Heart left ventricle (tissue), 16 donors: ENCODE measurements around the gene ANXA11. TPM values are rescaled to one million over a fixed set of nuclear protein-coding genes. Genes with fewer than 3 reads are reported as not detected.

Experiments
- ATAC-seq, 4 donors: fragments of 200-7000 bp; cut with Tn5 transposase; one replicate each; pipeline ENCODE4 v1.9.1; 2020 to 2022; ENCODE audit warnings: moderate library complexity in 4 of 4, mild to moderate bottlenecking in 3 of 4, moderate number of reproducible peaks in 1 of 4
- DNase-seq, 5 donors: peaks; one replicate each; pipeline ENCODE4 v3.0.0-alpha.2; 2020
- H3K27ac ChIP-seq, 12 donors: fragments of 200-600 bp; sonication (generic) in 4 of 12; one replicate each; pipeline versions ENCODE4 v1.5.0 to v1.8.0; 2016 to 2022; ENCODE audit warnings: mild to moderate bottlenecking in 2 of 12
- H3K27me3 ChIP-seq, 9 donors: fragments of 200-600 bp; sonication (generic) in 2 of 9; one replicate each; pipeline versions ENCODE4 v1.5.1 to v1.8.0; 2016 to 2022; ENCODE audit warnings: mild to moderate bottlenecking in 3 of 9
- H3K36me3 ChIP-seq, 9 donors: fragments of 200-600 bp; sonication (generic) in 2 of 9; one replicate each; pipeline versions ENCODE4 v1.5.0 to v1.8.0; 2018 to 2022; ENCODE audit warnings: mild to moderate bottlenecking in 2 of 9
- H3K4me1 ChIP-seq, 12 donors: fragments of 200-600 bp; sonication (generic) in 4 of 12; one replicate each; pipeline versions ENCODE4 v1.5.0 to v1.8.0; 2016 to 2022; ENCODE audit warnings: mild to moderate bottlenecking in 3 of 12
- H3K4me3 ChIP-seq, 12 donors: fragments of 200-600 bp; sonication (generic) in 4 of 12; one replicate each; pipeline versions ENCODE4 v1.5.0 to v1.8.0; 2017 to 2022; ENCODE audit warnings: mild to moderate bottlenecking in 9 of 12, moderate library complexity in 4 of 12
- H3K9me3 ChIP-seq, 12 donors: fragments of 200-600 bp; sonication (generic) in 4 of 12; one replicate each; pipeline versions ENCODE4 v1.5.0 to v1.8.0; 2016 to 2022; ENCODE audit warnings: mild to moderate bottlenecking in 1 of 12
- POLR2A ChIP-seq, 2 donors: fragments of 450-650 bp; IDR thresholded peaks; one replicate each; pipeline ENCODE4 v1.6.1; 2017; ENCODE audit warnings: antibody characterized with exemption in 2 of 2, mild to moderate bottlenecking in 2 of 2, moderate library complexity in 2 of 2
- WGBS, 4 donors: extraction: QIAGEN DNeasy Blood & Tissue Kit in 2 of 4; methylation state at CpG; one replicate each; pipeline versions ENCODE4 v1.1.5 to v1.1.7; 2013 to 2018; 5-methylcytosine and 5-hydroxymethylcytosine counted together
- intact Hi-C, 10 donors: fragments of 100-400 bp; cut with DNase I; formaldehyde crosslinking; loops; one replicate each; pipeline versions ENCODE4 v1.11.1 to v1.14.2; 2022
- polyA plus RNA-seq, 2 donors: library from polyadenylated mRNA; stranded (reverse); fragments of 200-250 nt; gene quantifications; one replicate each; pipeline ENCODE4 v1.2.3, GENCODE V29; 2013
- total RNA-seq, 9 donors: library from RNA; depleted of rRNA in 2 of 9; stranded (reverse); fragments of >200 nt in 2 of 9; fragmentation: NEBNext Ultra II Directional in 3 of 9; extraction: Animal tissue kit (Norgen Biotek cat#: 25700) in 3 of 9; gene quantifications; one replicate each; pipeline versions ENCODE4 v1.1.0 to v1.2.4, GENCODE V29; 2016 to 2023
- TF ChIP-seq, protein P1 (sequence below), 12 donors: fragments of 200-600 bp; sonication (generic) in 4 of 12; IDR thresholded peaks; one replicate each; pipeline versions ENCODE4 v1.5.0 to v1.8.0; 2018 to 2022; ENCODE audit warnings: antibody characterized with exemption in 12 of 12, mild to moderate bottlenecking in 5 of 12
- donor health status: ischemic (EF 13 %, LVEDD 7.1; RV severe dilation, severe dysfunction).
- donor health status: healthy with polysubstance abuse.
- donor health status: DM: no; HTN: yes; CAD: no.
- donor health status: DM: no; HTN: no; CAD: no.
- donor health status: ischemic (EF 25% LVEDD 6.9; RV normal size, moderate dysfunction).
- donor health status: ischemic (EF 25% LVEDD 5.7; RV mildly dilated, moderate dysfunction).
- donor health status: healthy.
- donor health status: DM: yes; HTN: yes; CAD: no.
- donor health status: ischemic (EF 35%, LVEDD 5.7; RV mildly dilated, moderate dysfunction).
- donor health status: nonischemic (EF 11% LVEDD 7.7; RV severe dilation, severe dysfunction).
- donor health status: DM: yes; HTN: yes; CAD: no.
- donor health status: PGD.
- donor health status: ischemic (EF 29% LVEDD 5.4; RV normal size, mild dysfunction).
- donor health status: nonischemic (EF 23%, LVEDD 6.1; RV moderate dilation, normal function).

ANXA11 gene
- total and polyA plus RNA-seq, 11 donors = 152 to 487 (median 368) TPM

DNA sequence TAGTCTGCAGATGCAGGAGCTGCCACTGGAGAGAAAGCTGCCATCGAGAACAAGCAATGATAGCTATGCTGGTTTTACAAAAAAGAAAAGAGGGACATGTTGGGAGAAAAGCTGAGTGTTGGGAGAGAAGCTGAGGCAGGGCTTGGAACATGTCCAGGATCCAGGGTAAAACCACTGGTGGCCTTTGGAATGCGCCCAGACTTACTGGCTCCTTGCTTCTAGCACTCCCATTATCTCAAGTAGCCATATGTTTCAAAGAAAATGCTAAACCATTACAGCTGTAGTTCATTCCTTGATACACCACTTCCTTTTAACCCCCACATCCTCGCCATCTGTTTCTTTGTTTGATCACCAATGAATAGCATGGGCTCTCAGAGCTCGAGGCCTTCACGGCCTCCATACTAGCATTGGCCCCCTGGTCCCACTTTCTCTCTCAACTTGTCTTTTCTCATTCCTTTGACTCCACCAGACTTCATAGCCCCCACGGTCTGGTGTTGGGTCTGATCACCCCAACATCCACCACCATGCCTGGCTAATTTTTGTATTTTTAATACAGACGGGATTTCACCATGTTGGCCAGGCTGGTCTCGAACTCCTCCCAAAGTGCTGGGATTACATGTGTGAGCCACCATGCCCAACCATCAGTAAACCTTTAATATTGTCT, 96.6 kb downstream of the ANXA11 start:
- H3K9me3 ChIP-seq = peaks cover 0 to 19% (median 15%) of the 10 kb centered on the region in 12 donors
- DNase-seq (no peak), ATAC-seq (no peak)
- H3K4me1 ChIP-seq = peaks cover 0 to 45% (median 21%) of the 10 kb centered on the region in 12 donors
- 79 to 94% (median 91%) methylated on average over 8 of the region's 8 CpGs for WGBS, 4 donors
- TF ChIP-seq, protein P1, sequence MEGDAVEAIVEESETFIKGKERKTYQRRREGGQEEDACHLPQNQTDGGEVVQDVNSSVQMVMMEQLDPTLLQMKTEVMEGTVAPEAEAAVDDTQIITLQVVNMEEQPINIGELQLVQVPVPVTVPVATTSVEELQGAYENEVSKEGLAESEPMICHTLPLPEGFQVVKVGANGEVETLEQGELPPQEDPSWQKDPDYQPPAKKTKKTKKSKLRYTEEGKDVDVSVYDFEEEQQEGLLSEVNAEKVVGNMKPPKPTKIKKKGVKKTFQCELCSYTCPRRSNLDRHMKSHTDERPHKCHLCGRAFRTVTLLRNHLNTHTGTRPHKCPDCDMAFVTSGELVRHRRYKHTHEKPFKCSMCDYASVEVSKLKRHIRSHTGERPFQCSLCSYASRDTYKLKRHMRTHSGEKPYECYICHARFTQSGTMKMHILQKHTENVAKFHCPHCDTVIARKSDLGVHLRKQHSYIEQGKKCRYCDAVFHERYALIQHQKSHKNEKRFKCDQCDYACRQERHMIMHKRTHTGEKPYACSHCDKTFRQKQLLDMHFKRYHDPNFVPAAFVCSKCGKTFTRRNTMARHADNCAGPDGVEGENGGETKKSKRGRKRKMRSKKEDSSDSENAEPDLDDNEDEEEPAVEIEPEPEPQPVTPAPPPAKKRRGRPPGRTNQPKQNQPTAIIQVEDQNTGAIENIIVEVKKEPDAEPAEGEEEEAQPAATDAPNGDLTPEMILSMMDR (IDR thresholded peaks at IDR 0.05) = no peak
- no peak for TF ChIP-seq POLR2A (IDR thresholded peaks at IDR 0.05)
- no peaks in the 10 kb centered on the region for H3K36me3 ChIP-seq
- intact Hi-C loops = no loop called here
- no peak overlapping the region for H3K27ac ChIP-seq
- H3K4me3 ChIP-seq = no peak overlapping the region
- no peaks in the 10 kb centered on the region for H3K27me3 ChIP-seq

DNA sequence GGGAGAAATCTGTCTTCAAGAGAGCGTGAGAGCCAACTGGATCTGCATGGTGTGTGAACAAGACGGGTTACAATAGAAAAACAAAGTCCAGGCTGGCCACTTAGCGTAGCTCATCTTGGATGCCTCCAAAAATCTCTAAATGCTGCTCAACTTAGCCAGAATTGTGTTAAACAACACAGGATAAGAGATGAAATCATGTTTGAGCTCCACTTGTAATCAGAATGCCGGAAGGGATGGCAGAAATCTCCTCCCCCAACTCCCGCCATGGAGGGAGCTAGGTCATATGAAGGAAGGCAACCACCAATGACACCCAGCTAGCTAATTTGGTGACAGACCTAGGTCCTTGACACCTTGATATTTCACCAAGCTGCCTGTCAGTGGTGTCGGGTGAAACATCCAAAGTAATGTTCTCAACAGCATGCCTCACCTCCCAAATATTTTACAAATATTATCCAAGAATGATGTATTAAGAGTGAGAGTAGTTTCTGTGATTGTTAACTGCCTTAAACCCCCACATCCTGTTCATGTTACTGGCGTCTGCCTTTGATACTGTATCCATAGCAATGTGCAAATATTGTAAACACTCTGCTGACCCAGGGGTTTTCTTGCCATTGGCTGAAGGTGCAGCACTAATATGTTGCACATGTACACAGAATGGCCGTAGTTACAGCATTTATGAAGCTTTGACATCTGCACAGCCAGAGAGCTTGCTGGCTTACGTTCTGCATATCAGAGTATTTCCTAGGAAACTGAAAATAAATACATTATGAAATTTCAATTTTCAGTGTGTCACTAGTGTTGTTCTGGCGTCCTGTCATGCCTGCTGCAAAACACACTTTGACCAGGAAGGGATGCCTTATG, 101.0 kb downstream of the ANXA11 start:
- Histone ChIP-seq H3K27ac (peak overlapping the region in 11 of 12 donors; percentile 3 to 86 (median 38)), H3K4me1 (peaks cover 0 to 23% (median 13%) of the 10 kb centered on the region in 12 donors), H3K4me3 (no peak overlapping the region), H3K36me3 (no peaks in the 10 kb centered on the region), H3K27me3 (no peaks in the 10 kb centered on the region), H3K9me3 (peaks cover 0 to 16% (median 13%) of the 10 kb centered on the region in 12 donors)
- ATAC-seq = peak; percentile 60 to 85 (median 73)
- TF ChIP-seq, protein P1 (IDR thresholded peaks at IDR 0.05) = no peak
- no peak for TF ChIP-seq POLR2A (IDR thresholded peaks at IDR 0.05)
- 32 to 44% (median 40%) methylated on average over 10 of the region's 10 CpGs for WGBS, 4 donors
- intact Hi-C loops = no loop called here
- DNase-seq = peak in 1 of 5 donors; percentile 18

Other genes with a start within 250 kb of the ANXA11 start
- 10 to 100 TPM in 3 of 9 donors, 1 to 10 TPM in 6; 4.7 to 13.4 (median 7.0) TPM for gene TMEM254, start 126.9 kb downstream of the ANXA11 start, total RNA-seq
- gene TMEM254, start 126.9 kb downstream of the ANXA11 start, polyA plus RNA-seq = 1 to 10 TPM; 6.4 to 8.1 TPM
- 10 to 100 TPM; 16.5 to 51.6 (median 25.1) TPM for gene PLAC9, start 72.8 kb downstream of the ANXA11 start, total RNA-seq
- 10 to 100 TPM; 26.5 to 45.8 TPM for gene PLAC9, start 72.8 kb downstream of the ANXA11 start, polyA plus RNA-seq
- 1 to 10 TPM in 1 of 9 donors, under 1 TPM in 3, not detected in 5; 0.07 to 1.1 (median 0.46) TPM for gene MAT1A, start 84.1 kb upstream of the ANXA11 start, total RNA-seq
- gene MAT1A, start 84.1 kb upstream of the ANXA11 start, polyA plus RNA-seq = not detected
- not detected for gene DYDC1, start 151.2 kb upstream of the ANXA11 start, total RNA-seq
- not detected for gene DYDC1, start 151.2 kb upstream of the ANXA11 start, polyA plus RNA-seq
- gene DYDC2, start 151.2 kb upstream of the ANXA11 start, total RNA-seq = not detected
- gene DYDC2, start 151.2 kb upstream of the ANXA11 start, polyA plus RNA-seq = not detected
- 100 to 1,000 TPM in 1 of 9 donors, 10 to 100 TPM in 8; 63.9 to 123 (median 78.6) TPM for gene PRXL2A, start 203.0 kb upstream of the ANXA11 start, total RNA-seq
- 10 to 100 TPM; 69.9 to 74.4 TPM for gene PRXL2A, start 203.0 kb upstream of the ANXA11 start, polyA plus RNA-seq
- gene TSPAN14, start 248.8 kb upstream of the ANXA11 start, total RNA-seq = 10 to 100 TPM; 24.6 to 71.5 (median 39.6) TPM
- 10 to 100 TPM; 17.4 to 46.3 TPM for gene TSPAN14, start 248.8 kb upstream of the ANXA11 start, polyA plus RNA-seq